Liver (tissue), 9 donors: ENCODE measurements around the gene ZDHHC4. TPM values are rescaled to one million over a fixed set of nuclear protein-coding genes. Genes with fewer than 3 reads are reported as not detected.

Experiments used
- DNase-seq: peaks from one replicate; pipeline ENCODE4 v3.0.0-alpha.2; 2017; ENCODE audit warnings: low spot score
- H3K27ac ChIP-seq, 2 donors: one replicate each; pipeline ENCODE4 v1.7.0; 2013; ENCODE audit warnings: inconsistent platforms in 2 of 2, low read length in 2 of 2, control low read depth in 1 of 2, low read depth in 1 of 2, mild to moderate bottlenecking in 1 of 2
- H3K27me3 ChIP-seq, 4 donors: one replicate each; pipeline versions ENCODE4 v1.6.1 to v1.7.0; 2013; ENCODE audit warnings: low read length in 3 of 4, inconsistent platforms in 1 of 4, mild to moderate bottlenecking in 1 of 4, moderate library complexity in 1 of 4; ENCODE audit not compliant: control insufficient read depth in 4 of 4, insufficient read depth in 4 of 4
- H3K36me3 ChIP-seq, 4 donors: one replicate each; pipeline versions ENCODE4 v1.6.1 to v1.7.0; 2013; ENCODE audit warnings: low read length in 3 of 4, mild to moderate bottlenecking in 3 of 4, low read depth in 1 of 4, moderate library complexity in 1 of 4; ENCODE audit not compliant: control insufficient read depth in 4 of 4, insufficient read depth in 3 of 4
- H3K4me1 ChIP-seq, 4 donors: one replicate each; pipeline versions ENCODE4 v1.6.1 to v1.7.0; 2013; ENCODE audit warnings: low read length in 3 of 4, mild to moderate bottlenecking in 3 of 4, moderate library complexity in 1 of 4; ENCODE audit not compliant: control insufficient read depth in 4 of 4, insufficient read depth in 4 of 4
- H3K4me3 ChIP-seq, 3 donors: one replicate each; pipeline versions ENCODE4 v1.6.1 to v1.7.0; 2013; ENCODE audit warnings: low read length in 3 of 3, control low read depth in 1 of 3, low read depth in 1 of 3, mild to moderate bottlenecking in 1 of 3
- H3K9ac ChIP-seq, 2 donors: one replicate each; pipeline ENCODE4 v1.7.0; 2013; ENCODE audit warnings: low read length in 2 of 2, mild to moderate bottlenecking in 2 of 2, moderate library complexity in 2 of 2, control low read depth in 1 of 2, low read depth in 1 of 2
- H3K9me3 ChIP-seq, 4 donors: one replicate each; pipeline versions ENCODE4 v1.6.1 to v1.7.0; 2013; ENCODE audit warnings: low read length in 3 of 4; ENCODE audit not compliant: control insufficient read depth in 4 of 4
- CTCF ChIP-seq: fragments of 150-350 bp; IDR thresholded peaks from 2 replicates; pipeline ENCODE4 v1.5.1; 2017; ENCODE audit warnings: improper control_type of control experiment, low read depth, low read length; ENCODE audit not compliant: missing input control
- FOXA2 ChIP-seq: IDR thresholded peaks from 2 replicates; pipeline ENCODE4 v1.6.1; 2016; ENCODE audit warnings: antibody characterized with exemption
- GABPA ChIP-seq, 2 donors: IDR thresholded peaks in 1 of 2; conservative IDR thresholded peaks in 1 of 2; 2 replicates each; pipeline ENCODE4 v1.6.1; 2016; ENCODE audit warnings: antibody characterized with exemption in 2 of 2, mild to moderate bottlenecking in 1 of 2, moderate library complexity in 1 of 2
- MAX ChIP-seq: IDR thresholded peaks from 2 replicates; pipeline ENCODE4 v1.6.1; 2016; ENCODE audit warnings: antibody characterized with exemption
- NR2F2 ChIP-seq: IDR thresholded peaks from 2 replicates; pipeline ENCODE4 v1.6.1; 2016; ENCODE audit warnings: antibody characterized with exemption
- RAD21 ChIP-seq, 2 donors: IDR thresholded peaks; 2 replicates each; pipeline ENCODE4 v1.6.1; 2016; ENCODE audit warnings: antibody characterized with exemption in 2 of 2, mild to moderate bottlenecking in 2 of 2
- SP1 ChIP-seq: IDR thresholded peaks from 2 replicates; pipeline ENCODE4 v1.6.1; 2018; ENCODE audit warnings: antibody characterized with exemption, mild to moderate bottlenecking
- TAF1 ChIP-seq: conservative IDR thresholded peaks from 2 replicates; pipeline ENCODE4 v1.6.1; 2016; ENCODE audit warnings: antibody characterized with exemption, mild to moderate bottlenecking
- YY1 ChIP-seq: IDR thresholded peaks from 2 replicates; pipeline ENCODE4 v1.6.1; 2016; ENCODE audit warnings: antibody characterized with exemption, mild to moderate bottlenecking
- WGBS: extraction: QIAGEN DNeasy Blood & Tissue Kit; methylation state at CpG from one replicate; pipeline ENCODE4 v1.1.7; 2013; 5-methylcytosine and 5-hydroxymethylcytosine counted together
- polyA plus RNA-seq, 2 donors: library from polyadenylated mRNA; stranded (reverse) in 1 of 2; unstranded in 1 of 2; fragments of 200-250 nt in 1 of 2; fragments of >200 nt in 1 of 2; fragmentation: Nextera tagmentation in 1 of 2; extraction: Ambion mirVana in 1 of 2; gene quantifications; one replicate each; pipeline versions ENCODE4 v1.2.1 to v1.2.3, GENCODE V29; 2013 to 2015
- total RNA-seq, 2 donors: library from RNA; depleted of rRNA; stranded (reverse); fragments of >200 nt; gene quantifications; one replicate each; pipeline ENCODE4 v1.2.3, GENCODE V29; 2014
- donor health status: healthy.
- donor health status: healthy.
- donor health status: healthy.
- donor health status: healthy.
- donor health status: healthy.

The ZDHHC4 gene
- total and polyA plus RNA-seq, 4 donors, result 32.1 to 46.8 (median 34.9) TPM

- 95% methylated on average over 27 of the region's 27 CpGs for WGBS
- TF ChIP-seq GABPA (IDR thresholded peaks at IDR 0.05 in 1 of 2, conservative IDR thresholded peaks at IDR 0.05 in 1 of 2), result no peak
- no peak for TF ChIP-seq TAF1
- TF ChIP-seq CTCF, result no peak
- TF ChIP-seq FOXA2, result no peak
- no peak for TF ChIP-seq NR2F2
- no peak for TF ChIP-seq YY1
- Histone ChIP-seq H3K9me3 (no peaks in the 10 kb centered on the region), H3K4me1 (no peaks in the 10 kb centered on the region), H3K27me3 (no peaks in the 10 kb centered on the region), H3K9ac (no peak overlapping the region), H3K36me3 (peaks cover 2 to 22% (median 6%) of the 10 kb centered on the region in 4 donors), H3K27ac (no peak overlapping the region), H3K4me3 (no peak overlapping the region)
- DNase-seq, result no peak
Observed at GRCh38 chr7:6608081-6608480, 30.8 kb downstream of the ZDHHC4 start.

- WGBS, result 96% methylated on average over 12 of the region's 12 CpGs
- H3K27me3 ChIP-seq, result no peaks in the 10 kb centered on the region
- no peak overlapping the region for H3K27ac ChIP-seq
- H3K9ac ChIP-seq, result no peak overlapping the region
- H3K36me3 ChIP-seq, result peaks cover 2 to 20% (median 6%) of the 10 kb centered on the region in 4 donors
- no peak overlapping the region for H3K4me3 ChIP-seq
- H3K4me1 ChIP-seq, result no peaks in the 10 kb centered on the region
- no peak for DNase-seq
- H3K9me3 ChIP-seq, result no peaks in the 10 kb centered on the region
- TF ChIP-seq RAD21 (IDR thresholded peaks at IDR 0.05) (no peak), MAX (no peak), SP1 (no peak)
Observed at GRCh38 chr7:6608794-6609193, 31.5 kb downstream of the ZDHHC4 start.

- WGBS, result 70% methylated on average over 6 of the region's 7 CpGs
- Histone ChIP-seq H3K27me3 (peaks cover 0 to 4% (median 3%) of the 10 kb centered on the region in 4 donors), H3K9me3 (no peaks in the 10 kb centered on the region), H3K4me1 (peaks cover 0 to 7% (median 5%) of the 10 kb centered on the region in 4 donors), H3K27ac (no peak overlapping the region), H3K9ac (no peak overlapping the region), H3K4me3 (no peak overlapping the region), H3K36me3 (peaks cover 2 to 6% (median 3%) of the 10 kb centered on the region in 4 donors)
- no peak for DNase-seq
- no peak for TF ChIP-seq GABPA (IDR thresholded peaks at IDR 0.05 in 1 of 2, conservative IDR thresholded peaks at IDR 0.05 in 1 of 2)
- TF ChIP-seq CTCF, result no peak
Observed at GRCh38 chr7:6612819-6613218, 35.6 kb downstream of the ZDHHC4 start.
